HUES48 (cell line): ENCODE data around the gene SFMBT1.
"Not testable (repeated sequence)": the region's sequence is repeated elsewhere in the genome, so short reads cannot be mapped to it uniquely, and the experiment has no call there.

ENCODE experiments used
- H3K27ac ChIP-seq: one replicate; pipeline ENCODE4 v1.7.0; 2013; ENCODE audit warnings: low read depth, low read length, inconsistent platforms
- H3K27me3 ChIP-seq: 2 replicates; pipeline ENCODE4 v1.6.1; 2013; ENCODE audit warnings: mild to moderate bottlenecking, low read length; ENCODE audit not compliant: control insufficient read depth, insufficient read depth
- H3K36me3 ChIP-seq: 2 replicates; pipeline ENCODE4 v1.6.1; 2013; ENCODE audit warnings: low read length; ENCODE audit not compliant: control insufficient read depth, insufficient read depth
- H3K4me1 ChIP-seq: 2 replicates; pipeline ENCODE4 v1.6.1; 2013; ENCODE audit warnings: mild to moderate bottlenecking, low read length; ENCODE audit not compliant: control insufficient read depth, insufficient read depth
- H3K4me3 ChIP-seq: 2 replicates; pipeline ENCODE4 v1.5.1; 2013; ENCODE audit warnings: mild to moderate bottlenecking, low read depth, low read length
- H3K9ac ChIP-seq: 2 replicates; pipeline ENCODE4 v1.6.1; 2013; ENCODE audit warnings: mild to moderate bottlenecking, low read depth, low read length, moderate library complexity
- H3K9me3 ChIP-seq: 2 replicates; pipeline ENCODE4 v1.6.1; 2013; ENCODE audit warnings: low read length; ENCODE audit not compliant: control insufficient read depth, insufficient read depth

The SFMBT1 gene

DNA sequence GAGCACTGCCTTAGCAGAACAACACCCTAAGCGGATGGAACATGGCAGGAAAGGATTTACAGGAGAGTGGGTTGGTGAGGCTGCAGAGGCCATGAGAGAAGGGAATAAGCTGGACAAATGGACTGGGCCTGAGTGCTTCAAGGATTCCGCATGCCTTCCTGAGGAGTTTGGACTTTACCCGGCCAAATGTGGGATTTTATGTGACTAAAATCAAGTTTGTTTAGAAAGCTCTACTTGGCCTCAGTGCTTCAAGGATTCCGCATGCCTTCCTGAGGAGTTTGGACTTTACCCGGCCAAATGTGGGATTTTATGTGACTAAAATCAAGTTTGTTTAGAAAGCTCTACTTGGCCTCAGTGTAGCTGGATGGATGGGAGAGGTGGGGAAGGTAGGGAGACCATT, 10.9 kb downstream of the SFMBT1 start:
- H3K36me3 ChIP-seq, H3K9me3 ChIP-seq, H3K27me3 ChIP-seq, H3K27ac ChIP-seq, H3K4me3 ChIP-seq, H3K9ac ChIP-seq: not testable (repeated sequence)
- peaks cover 13% of the 10 kb centered on the region for H3K4me1 ChIP-seq

DNA sequence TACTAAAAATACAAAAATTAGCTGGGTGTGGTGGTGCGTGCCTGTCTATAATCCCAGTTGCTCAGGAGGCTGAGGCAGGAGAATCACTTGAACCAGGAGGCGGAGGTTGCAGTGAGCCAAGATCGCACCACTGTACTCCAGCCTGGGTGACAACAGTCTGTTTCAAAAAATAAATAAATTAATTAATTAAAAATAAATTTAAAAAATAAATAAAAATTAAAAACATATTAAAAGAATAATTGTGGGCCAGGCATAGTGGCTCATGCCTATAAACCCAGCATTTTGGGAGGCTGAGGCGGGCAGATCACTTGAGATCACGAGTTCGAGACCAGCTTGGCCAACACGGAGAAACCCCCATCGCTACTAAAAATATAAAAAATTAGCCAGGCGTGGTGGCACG, 11.5 kb downstream of the SFMBT1 start:
- H3K4me1 ChIP-seq, result peaks cover 19% of the 10 kb centered on the region
- H3K27me3 ChIP-seq, H3K9ac ChIP-seq, H3K9me3 ChIP-seq, H3K27ac ChIP-seq, H3K36me3 ChIP-seq, H3K4me3 ChIP-seq: not testable (repeated sequence)

DNA sequence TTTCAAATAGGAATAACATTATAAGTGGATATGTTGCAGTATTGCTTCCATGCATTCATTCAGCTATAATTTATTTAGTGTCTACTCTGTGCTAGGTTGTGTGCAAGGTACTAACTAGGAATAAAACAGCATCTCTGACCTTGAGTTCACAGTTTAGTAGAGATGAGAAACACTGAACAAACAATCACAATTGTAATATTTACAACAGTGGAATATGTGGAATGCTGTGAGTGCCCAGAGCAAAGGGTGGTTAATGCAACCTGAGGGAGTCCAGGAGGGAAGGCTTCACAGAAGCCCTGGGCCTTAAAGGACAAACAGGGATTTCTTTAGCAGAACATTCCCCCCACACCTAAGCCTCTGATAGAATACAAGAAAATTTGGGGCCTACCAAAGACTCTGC, 13.3 kb downstream of the SFMBT1 start:
- Histone ChIP-seq H3K27ac (no peak overlapping the region), H3K27me3 (no peaks in the 10 kb centered on the region), H3K4me3 (no peak overlapping the region), H3K36me3 (no peaks in the 10 kb centered on the region), H3K4me1 (peaks cover 24% of the 10 kb centered on the region), H3K9ac (no peak overlapping the region), H3K9me3 (no peaks in the 10 kb centered on the region)

DNA sequence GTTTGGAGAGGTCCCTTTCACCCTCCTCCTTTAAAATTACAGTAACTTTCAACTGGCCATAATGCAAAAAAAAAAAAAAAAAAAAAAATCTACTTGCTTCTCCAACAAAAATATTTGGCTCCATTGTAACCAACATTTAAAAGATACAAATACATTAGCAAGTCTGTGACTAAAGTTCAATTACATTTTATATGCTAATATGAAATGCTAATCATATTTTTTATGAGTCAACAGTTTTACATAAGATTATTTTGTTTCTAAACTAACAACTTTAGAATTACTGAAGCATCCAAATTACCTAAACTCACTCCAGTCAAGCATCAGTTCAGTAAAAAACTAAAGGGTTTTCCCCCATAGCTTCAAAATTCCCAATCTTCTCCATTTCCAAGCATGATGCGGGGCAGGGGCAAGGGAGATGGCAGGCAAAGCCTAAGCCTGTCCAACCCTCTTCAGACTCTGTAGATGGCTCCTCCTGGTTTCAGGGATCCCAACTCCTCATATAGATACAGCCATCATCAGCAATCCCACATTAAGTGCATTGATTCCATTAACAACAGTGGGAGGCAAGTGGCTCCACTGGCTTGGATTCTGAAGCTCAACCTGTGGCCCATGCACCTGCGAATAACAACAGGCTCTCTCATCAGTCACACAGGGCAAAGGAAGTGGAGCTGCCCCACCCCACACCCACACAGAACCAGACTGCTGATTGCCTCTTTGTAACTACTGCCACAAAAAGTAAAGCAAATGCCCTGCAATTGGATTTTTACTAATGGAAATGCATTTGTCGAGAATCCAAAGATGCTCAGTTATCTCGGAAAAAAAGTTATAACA, 15.0 kb downstream of the SFMBT1 start:
- Histone ChIP-seq H3K4me1 (peaks cover 34% of the 10 kb centered on the region), H3K27me3 (no peaks in the 10 kb centered on the region), H3K9ac (no peak overlapping the region), H3K27ac (peak overlapping the region; percentile 62), H3K9me3 (no peaks in the 10 kb centered on the region), H3K36me3 (no peaks in the 10 kb centered on the region), H3K4me3 (peak overlapping the region; percentile 1; the same call in 1 of the 2 replicates)

DNA sequence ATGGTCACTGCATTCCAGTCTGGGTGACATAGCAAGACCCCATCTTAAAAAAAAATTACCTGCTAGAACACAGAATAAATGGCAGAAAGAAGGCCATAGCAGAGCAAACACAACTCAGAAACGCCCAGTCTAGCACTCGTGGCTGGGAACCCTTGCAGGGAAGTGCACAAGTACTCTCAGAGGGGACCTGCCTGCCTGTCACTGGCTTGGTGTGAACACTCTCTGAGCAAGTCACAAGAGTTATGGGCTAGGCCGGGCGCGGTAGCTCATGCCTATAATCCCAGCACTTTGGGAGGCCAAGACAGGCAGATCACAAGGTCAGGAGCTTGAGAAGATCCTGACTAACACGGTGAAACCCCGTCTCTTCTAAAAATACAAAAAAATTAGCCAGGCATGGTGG, 17.2 kb downstream of the SFMBT1 start:
- Histone ChIP-seq H3K27ac (no peak overlapping the region), H3K9me3 (no peaks in the 10 kb centered on the region), H3K4me1 (peaks cover 41% of the 10 kb centered on the region), H3K4me3 (no peak overlapping the region), H3K36me3 (no peaks in the 10 kb centered on the region), H3K9ac (no peak overlapping the region), H3K27me3 (no peaks in the 10 kb centered on the region)

DNA sequence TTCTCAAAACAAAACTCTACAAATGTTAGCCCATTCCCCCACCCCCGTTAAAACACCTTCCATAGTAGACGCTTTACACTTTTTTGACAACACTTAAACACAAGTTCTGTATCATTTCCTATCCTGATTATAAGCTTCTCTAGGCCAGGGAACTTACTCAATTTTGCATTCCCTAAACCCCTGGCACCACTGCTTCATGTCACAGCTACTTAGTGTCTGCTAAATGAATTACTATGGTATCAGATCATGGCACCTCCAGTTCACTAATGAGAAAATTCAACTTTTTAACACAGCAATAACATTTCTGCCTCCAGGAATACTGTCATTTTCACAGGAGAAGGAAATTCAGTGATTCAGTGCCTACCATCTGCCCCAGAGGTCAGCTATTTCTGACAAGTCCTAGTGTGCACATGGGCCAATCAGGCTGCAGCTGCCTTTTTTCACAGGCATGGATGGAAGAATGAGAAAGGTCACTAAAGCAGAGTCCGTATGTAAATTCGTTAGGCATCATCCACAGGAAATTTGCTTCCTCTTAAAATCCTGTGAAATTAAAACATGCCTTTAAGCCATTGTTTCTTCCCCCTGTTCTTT, 18.5 kb downstream of the SFMBT1 start:
- H3K27me3 ChIP-seq, result no peaks in the 10 kb centered on the region
- no peaks in the 10 kb centered on the region for H3K36me3 ChIP-seq
- no peak overlapping the region for H3K27ac ChIP-seq
- H3K4me1 ChIP-seq, result peaks cover 49% of the 10 kb centered on the region
- no peak overlapping the region for H3K9ac ChIP-seq
- H3K4me3 ChIP-seq, result no peak overlapping the region
- no peaks in the 10 kb centered on the region for H3K9me3 ChIP-seq

DNA sequence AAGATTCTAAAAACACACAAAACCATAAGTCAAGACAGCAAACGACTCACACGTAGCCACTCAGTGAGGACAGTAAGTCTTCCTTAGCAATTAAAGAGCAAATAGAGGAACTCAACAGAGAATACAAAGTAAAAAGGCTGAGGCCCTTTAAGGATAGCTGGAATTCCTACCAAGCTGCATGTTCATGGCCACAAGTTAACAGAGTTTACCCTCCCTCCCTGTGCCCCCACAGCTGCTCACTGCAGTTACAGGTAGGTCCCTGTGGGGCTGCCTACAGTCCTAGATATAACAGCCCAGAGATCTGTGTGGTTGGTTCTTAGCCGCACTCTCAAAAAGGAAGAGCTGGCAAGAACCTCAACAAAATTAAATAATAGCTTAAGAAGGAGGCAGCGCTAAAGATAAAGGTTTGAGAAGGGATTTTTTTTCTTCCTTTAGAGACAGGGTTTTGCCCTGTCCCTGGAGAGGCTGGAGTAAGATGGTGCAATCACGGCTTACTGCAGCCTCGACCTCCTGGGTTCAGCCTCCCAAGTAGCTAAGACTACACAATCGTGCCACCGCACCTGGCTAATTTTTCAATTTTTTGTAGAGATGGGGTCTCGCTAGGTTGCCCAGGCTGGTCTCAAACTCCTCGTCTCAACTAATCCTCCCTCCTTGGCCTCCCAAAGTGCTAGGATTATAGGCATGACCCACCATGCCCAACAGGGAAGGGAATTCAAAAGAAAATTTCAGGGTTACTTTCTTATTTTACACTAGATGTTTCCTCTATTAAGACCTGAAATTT, 19.3 kb downstream of the SFMBT1 start:
- Histone ChIP-seq H3K9me3 (no peaks in the 10 kb centered on the region), H3K36me3 (no peaks in the 10 kb centered on the region), H3K4me3 (no peak overlapping the region), H3K27ac (no peak overlapping the region), H3K4me1 (peaks cover 49% of the 10 kb centered on the region), H3K9ac (0 out of 2 replicates have a peak overlapping the region, but pooled peaks have one; percentile 30), H3K27me3 (no peaks in the 10 kb centered on the region)

DNA sequence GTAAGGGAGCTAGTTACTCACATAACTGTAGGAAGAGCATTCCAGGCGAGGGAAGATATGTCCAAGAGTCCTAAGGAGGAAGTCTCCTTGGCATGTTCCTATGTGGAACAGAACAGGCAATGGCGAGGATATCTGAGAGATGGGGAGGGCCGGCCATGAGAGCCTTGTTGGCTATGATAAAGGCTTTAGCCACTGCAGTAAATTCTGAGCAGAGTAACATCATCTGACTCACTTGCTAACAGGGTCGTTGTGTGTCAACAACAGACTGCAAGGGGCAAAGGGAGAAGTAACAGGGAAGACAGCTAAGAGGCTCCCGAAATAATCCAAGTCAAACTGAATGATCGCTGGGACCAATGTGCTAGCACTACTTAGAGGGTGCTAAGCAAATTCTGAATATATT, 21.6 kb downstream of the SFMBT1 start:
- Histone ChIP-seq H3K9me3 (no peaks in the 10 kb centered on the region), H3K4me1 (peaks cover 29% of the 10 kb centered on the region; the same call in 1 of the 2 replicates), H3K27me3 (no peaks in the 10 kb centered on the region), H3K27ac (no peak overlapping the region), H3K9ac (no peak overlapping the region), H3K4me3 (no peak overlapping the region), H3K36me3 (no peaks in the 10 kb centered on the region)

DNA sequence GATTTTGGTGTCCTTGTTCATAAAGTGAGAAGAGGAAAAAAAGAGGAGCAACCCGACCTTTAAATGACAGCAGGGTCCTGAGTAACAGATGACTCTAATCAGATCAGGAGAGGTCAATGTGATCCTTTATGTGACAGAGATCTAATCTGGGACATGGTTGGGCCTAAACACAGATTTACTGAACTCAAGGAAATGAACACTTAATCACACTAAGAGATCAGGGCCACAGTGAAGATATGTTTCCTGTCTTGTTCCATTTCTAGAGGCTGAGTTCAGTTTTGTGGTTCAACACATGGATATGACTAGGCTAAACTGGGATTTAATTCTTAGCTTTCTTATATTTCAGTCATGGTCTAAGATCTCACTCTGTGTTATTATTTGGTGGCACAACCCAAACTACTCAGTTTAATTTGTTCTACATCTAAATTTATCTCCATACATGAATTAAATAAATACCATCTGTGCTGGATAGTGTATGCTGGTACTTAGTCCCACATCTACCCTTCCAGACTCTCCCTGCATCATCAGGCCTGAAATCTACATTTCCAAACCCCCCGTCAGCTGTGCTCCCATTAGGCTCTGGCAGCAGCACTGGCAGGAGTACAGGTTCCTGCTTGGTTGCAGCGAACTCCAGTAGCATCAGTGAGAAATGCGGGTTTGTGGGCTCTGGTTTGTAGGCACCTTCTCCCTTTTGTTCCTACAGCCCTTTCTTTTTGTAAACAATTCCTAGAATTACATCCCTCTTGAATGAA, 22.6 kb downstream of the SFMBT1 start:
- Histone ChIP-seq H3K4me3 (no peak overlapping the region), H3K27me3 (no peaks in the 10 kb centered on the region), H3K36me3 (no peaks in the 10 kb centered on the region), H3K4me1 (peaks cover 35% of the 10 kb centered on the region), H3K9me3 (no peaks in the 10 kb centered on the region), H3K9ac (no peak overlapping the region), H3K27ac (no peak overlapping the region)

DNA sequence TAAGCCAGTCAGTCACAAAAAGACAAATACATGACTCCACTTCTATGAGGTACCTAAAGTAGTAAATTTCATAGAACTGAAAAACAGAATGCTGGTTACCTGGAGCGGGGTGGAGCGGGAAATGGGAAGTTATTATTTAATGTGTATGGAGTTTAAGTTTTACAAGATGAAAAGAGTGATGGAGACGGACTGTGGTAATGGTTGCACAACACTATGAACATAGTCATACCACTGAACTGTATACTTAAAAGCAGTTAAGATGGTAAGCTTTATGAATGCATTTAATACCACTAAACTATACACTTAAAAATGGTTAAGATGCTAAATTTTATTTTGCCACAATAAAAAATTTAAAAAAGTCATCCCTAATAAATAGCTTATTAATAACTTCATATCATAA, 23.2 kb downstream of the SFMBT1 start:
- Histone ChIP-seq H3K27ac (no peak overlapping the region), H3K27me3 (no peaks in the 10 kb centered on the region), H3K9ac (no peak overlapping the region), H3K4me3 (no peak overlapping the region), H3K4me1 (peaks cover 31% of the 10 kb centered on the region), H3K36me3 (no peaks in the 10 kb centered on the region), H3K9me3 (no peaks in the 10 kb centered on the region)
